Cardiac muscle cell (in vitro differentiated cells and primary cell): ENCODE data around the gene DPEP2. TPM values are rescaled to one million over a fixed set of nuclear protein-coding genes. Genes with fewer than 3 reads are reported as not detected.

Source experiments
- DNase-seq, 2 donors: peaks; one replicate each; pipeline versions ENCODE4 v3.0.0 to v3.0.0-alpha.2; 2010 to 2017; ENCODE audit warnings: low read depth in 1 of 2, low spot score in 1 of 2
- H3K27ac ChIP-seq: fragments of 200-600 bp; sonication (generic); 2 replicates; pipeline ENCODE4 v1.5.1; 2016
- H3K27me3 ChIP-seq: fragments of 200-600 bp; sonication (generic); 2 replicates; pipeline ENCODE4 v1.6.0; 2016; ENCODE audit warnings: control low read depth
- H3K36me3 ChIP-seq: fragments of 200-600 bp; sonication (generic); 2 replicates; pipeline ENCODE4 v1.5.1; 2016; ENCODE audit warnings: control low read depth
- H3K4me1 ChIP-seq: fragments of 200-600 bp; sonication (generic); 2 replicates; pipeline ENCODE4 v1.8.1; 2017; ENCODE audit warnings: low read depth, mild to moderate bottlenecking, mixed run types
- H3K4me3 ChIP-seq: fragments of 200-600 bp; sonication (generic); 2 replicates; pipeline ENCODE4 v1.5.1; 2016; ENCODE audit warnings: mild to moderate bottlenecking
- H3K9me3 ChIP-seq: fragments of 200-600 bp; sonication (generic); 2 replicates; pipeline ENCODE4 v1.5.1; 2017; ENCODE audit warnings: low read depth, mild to moderate bottlenecking, control low read depth
- polyA plus RNA-seq: library from polyadenylated mRNA; unstranded; fragments of >200 nt; fragmentation: Nextera tagmentation; extraction: Ambion mirVana; gene quantifications from 2 replicates; pipeline ENCODE4 v1.2.1, GENCODE V29; 2016
- total RNA-seq: library from RNA; depleted of rRNA; stranded (reverse); fragments of >200 nt; gene quantifications from 2 replicates; pipeline ENCODE4 v1.2.3, GENCODE V29; 2016
- TF ChIP-seq, protein P1 (sequence below): IDR thresholded peaks from 2 replicates; pipeline ENCODE4 v1.5.1; 2012; ENCODE audit warnings: low read depth, mild to moderate bottlenecking, low read length

The DPEP2 gene
- total and polyA plus RNA-seq, 2 experiments from 2014 or later: not detected

DNA sequence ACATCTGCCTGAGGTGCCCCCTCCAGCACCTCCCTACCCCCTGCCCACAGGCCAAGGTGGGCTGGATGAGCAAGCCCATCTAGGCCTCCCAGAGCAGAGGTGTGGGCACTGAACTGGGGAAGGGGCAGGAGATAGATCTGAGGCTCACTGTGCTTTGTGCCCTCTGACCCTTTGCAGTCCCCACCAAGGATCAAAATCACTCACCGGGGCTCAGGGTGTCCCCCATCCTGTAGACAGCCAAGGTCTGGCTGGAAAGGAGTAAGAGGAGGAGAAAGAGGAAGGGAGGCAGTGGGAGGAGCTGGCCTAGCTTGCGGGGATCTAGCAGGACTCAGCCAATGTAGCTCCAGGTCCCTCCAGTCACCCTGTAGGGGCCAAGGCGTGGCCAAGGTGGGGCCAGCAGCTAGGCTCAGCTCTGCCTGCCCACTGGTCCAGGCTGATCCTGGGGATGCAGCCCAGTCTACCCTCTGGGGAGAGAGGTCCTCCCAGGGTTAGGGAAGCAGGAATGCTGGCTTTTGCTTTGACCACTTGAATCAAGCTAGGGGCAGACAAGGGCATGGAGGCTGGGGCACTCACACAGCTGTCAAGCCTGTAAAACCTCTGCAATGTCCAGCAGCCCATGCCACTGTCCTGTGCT, 32.6 kb downstream of the DPEP2 start:
- Histone ChIP-seq H3K27ac (peak overlapping the region; percentile 59), H3K9me3 (no peaks in the 10 kb centered on the region), H3K27me3 (no peaks in the 10 kb centered on the region), H3K4me3 (no peak overlapping the region), H3K36me3 (peaks cover 2% of the 10 kb centered on the region), H3K4me1 (peaks cover 7% of the 10 kb centered on the region)
- DNase-seq: peak in 1 of 2 donors; percentile 33
- TF ChIP-seq, protein P1, sequence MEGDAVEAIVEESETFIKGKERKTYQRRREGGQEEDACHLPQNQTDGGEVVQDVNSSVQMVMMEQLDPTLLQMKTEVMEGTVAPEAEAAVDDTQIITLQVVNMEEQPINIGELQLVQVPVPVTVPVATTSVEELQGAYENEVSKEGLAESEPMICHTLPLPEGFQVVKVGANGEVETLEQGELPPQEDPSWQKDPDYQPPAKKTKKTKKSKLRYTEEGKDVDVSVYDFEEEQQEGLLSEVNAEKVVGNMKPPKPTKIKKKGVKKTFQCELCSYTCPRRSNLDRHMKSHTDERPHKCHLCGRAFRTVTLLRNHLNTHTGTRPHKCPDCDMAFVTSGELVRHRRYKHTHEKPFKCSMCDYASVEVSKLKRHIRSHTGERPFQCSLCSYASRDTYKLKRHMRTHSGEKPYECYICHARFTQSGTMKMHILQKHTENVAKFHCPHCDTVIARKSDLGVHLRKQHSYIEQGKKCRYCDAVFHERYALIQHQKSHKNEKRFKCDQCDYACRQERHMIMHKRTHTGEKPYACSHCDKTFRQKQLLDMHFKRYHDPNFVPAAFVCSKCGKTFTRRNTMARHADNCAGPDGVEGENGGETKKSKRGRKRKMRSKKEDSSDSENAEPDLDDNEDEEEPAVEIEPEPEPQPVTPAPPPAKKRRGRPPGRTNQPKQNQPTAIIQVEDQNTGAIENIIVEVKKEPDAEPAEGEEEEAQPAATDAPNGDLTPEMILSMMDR: no peak

DNA sequence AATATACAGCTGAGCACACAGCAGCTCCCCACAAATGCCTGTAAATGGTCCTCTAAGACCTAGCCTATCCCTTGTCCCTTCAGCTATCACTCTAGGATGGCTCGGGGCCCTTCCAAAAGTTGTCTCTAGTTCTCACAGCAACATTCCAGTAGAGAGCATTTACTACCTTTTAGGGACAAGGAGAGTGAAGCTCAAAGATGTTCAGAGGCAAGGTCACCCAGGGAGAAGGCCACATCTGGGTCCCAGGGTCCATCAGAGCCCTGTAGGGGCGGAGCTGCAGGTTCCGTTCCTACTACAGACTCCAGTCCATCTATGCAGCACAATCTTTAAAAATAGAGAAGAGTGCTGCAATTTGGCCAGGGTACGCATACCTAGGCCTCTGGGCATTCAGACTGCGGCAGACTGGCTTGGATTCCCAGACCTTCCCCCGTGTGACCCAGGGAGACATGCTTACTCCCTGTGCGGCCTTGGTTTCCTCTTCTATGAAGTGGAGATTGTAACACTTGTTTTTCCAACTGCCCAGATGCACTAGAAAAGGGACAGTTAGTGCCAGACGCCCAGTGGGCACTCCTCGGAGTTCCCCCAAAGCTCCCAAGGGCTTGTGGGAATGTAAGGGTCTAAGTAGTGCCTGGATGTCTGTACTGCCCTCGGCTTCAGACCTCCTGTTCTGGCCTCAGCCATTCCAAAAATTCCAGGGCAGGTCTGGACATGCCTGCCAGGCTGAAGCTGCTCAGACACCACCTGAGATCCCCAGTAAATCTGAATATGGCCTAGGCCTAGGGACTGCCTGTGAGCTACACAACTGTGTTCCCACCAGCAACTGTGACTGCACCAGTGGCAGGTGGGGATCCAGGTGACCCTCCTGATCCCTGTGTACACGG, 33.4 kb downstream of the DPEP2 start:
- no peaks in the 10 kb centered on the region for H3K27me3 ChIP-seq
- DNase-seq: no peak
- peak overlapping the region; percentile 59 for H3K27ac ChIP-seq
- H3K9me3 ChIP-seq: no peaks in the 10 kb centered on the region
- H3K36me3 ChIP-seq: peaks cover 6% of the 10 kb centered on the region
- peaks cover 7% of the 10 kb centered on the region for H3K4me1 ChIP-seq
- TF ChIP-seq, protein P1: no peak
- no peak overlapping the region for H3K4me3 ChIP-seq

DNA sequence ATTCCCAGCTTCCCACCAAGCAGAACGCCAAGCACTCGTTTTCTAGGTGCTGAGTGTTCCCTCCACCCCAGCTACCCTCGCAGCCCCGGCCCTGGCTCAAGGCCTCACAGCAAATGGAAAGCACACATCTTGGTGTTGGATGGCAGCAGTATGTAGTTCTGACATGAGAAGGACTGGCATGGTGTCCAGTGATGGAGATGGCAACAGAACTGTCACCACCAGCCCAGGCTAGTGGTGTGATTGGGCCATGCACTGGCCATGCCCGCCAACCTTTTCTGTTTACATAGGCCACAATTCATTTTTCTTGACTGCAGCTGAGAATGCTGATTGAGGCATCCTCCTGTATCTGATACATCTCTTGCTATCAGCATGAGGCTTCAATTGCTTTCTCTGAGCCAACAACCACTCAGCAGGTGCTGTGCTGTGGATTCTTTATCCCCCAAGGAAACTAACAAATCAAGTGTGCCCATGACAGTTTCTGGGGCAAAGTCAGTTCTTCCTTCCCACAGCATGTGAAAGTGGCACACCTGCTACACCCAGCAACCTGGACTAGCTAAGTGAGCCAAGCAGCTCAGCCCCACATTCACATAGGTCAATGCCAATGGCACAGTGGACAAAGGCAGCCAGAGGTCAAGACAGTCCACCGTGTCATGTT, 34.7 kb downstream of the DPEP2 start:
- H3K4me3 ChIP-seq: no peak overlapping the region

DNA sequence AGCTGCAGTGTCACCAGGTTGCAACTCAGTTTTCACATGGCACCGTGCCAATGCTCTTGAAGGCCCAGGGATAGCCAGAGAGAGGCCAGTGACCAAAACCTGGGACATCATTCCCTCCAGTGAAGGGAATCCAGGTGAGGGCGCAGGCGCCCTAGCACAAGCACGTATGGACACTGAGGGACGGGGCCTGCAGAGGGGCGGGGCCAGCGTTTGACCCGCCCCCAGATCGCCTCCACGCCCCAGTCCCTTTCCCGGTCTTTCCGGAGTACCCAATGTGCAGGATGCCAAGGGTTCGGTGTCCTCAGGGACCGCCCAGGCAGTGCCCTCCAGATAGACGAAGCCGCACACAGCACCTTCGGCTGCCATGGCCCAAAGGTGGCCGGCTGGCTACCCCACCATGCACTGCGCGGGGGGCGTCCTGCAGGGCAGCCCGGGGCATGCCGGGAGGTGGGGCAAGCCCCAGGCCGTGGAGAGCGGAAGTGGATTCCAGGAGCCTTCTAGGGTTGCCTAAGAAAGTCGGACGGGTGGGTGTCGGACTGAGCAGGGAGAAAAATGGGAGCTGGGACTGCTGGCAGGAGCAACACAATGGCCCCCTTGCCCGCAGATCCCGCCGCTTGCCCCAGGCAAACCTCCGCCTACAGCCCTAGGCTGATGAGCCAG, 35.5 kb downstream of the DPEP2 start:
- TF ChIP-seq, protein P1: no peak
- peak in 1 of 2 donors; percentile 52 for DNase-seq
- Histone ChIP-seq H3K9me3 (no peaks in the 10 kb centered on the region), H3K27me3 (no peaks in the 10 kb centered on the region), H3K27ac (no peak overlapping the region), H3K4me3 (no peak overlapping the region), H3K36me3 (peaks cover 11% of the 10 kb centered on the region), H3K4me1 (peaks cover 7% of the 10 kb centered on the region)

More for the DNA sequence above, 34.7 kb downstream of the DPEP2 start:
- Histone ChIP-seq H3K27ac (no peak overlapping the region), H3K27me3 (no peaks in the 10 kb centered on the region), H3K4me1 (peaks cover 7% of the 10 kb centered on the region), H3K9me3 (no peaks in the 10 kb centered on the region), H3K36me3 (peaks cover 11% of the 10 kb centered on the region)
- TF ChIP-seq, protein P1: no peak
- DNase-seq: no peak

DNA sequence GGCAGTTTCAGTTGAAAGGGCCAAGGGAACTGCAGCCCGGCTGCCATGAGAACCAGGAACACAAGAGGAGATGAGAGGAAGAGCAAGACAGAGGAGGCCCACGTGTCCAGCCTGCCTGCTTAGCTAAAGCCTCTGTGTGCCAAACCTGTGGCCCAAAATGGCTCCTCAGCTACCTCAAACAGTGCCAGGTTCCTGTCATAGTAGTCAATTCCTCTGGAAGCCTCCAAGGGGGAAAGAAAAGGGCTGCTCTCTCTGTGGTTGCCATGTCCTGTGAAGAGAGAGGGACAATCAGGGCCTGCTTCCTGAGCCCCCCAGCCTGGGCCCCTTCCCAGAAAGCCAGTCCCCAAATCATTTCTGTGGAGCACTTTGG, 36.0 kb downstream of the DPEP2 start:
- H3K27ac ChIP-seq: no peak overlapping the region
- H3K4me3 ChIP-seq: no peak overlapping the region
- H3K36me3 ChIP-seq: peaks cover 11% of the 10 kb centered on the region
- DNase-seq: no peak
- TF ChIP-seq, protein P1: no peak
- peaks cover 7% of the 10 kb centered on the region for H3K4me1 ChIP-seq
- H3K9me3 ChIP-seq: no peaks in the 10 kb centered on the region
- H3K27me3 ChIP-seq: no peaks in the 10 kb centered on the region
